H9 (cell line): ENCODE data around the gene ADRM1. TPM values are rescaled to one million over a fixed set of nuclear protein-coding genes. Genes with fewer than 3 reads are reported as not detected.

Experiments used
- DNase-seq: peaks from one replicate; pipeline ENCODE4 v3.0.0-alpha.2; 2017
- H2AFZ ChIP-seq: one replicate; pipeline ENCODE4 v1.6.1; 2013; ENCODE audit warnings: mild to moderate bottlenecking, low read length, control low read depth, moderate library complexity
- H2AK5ac ChIP-seq: 2 replicates; pipeline ENCODE4 v1.6.1; 2013; ENCODE audit warnings: low read length, control low read depth, mixed read lengths; ENCODE audit not compliant: insufficient read length
- H2BK120ac ChIP-seq: one replicate; pipeline ENCODE4 v1.6.1; 2013; ENCODE audit warnings: low read depth, mild to moderate bottlenecking, low read length, control low read depth, inconsistent platforms; ENCODE audit not compliant: poor library complexity, severe bottlenecking
- H2BK12ac ChIP-seq: 2 replicates; pipeline ENCODE4 v1.6.1; 2013; ENCODE audit warnings: low read length, control low read depth, mixed read lengths, low read depth; ENCODE audit not compliant: insufficient read length
- H2BK15ac ChIP-seq: 2 replicates; pipeline ENCODE4 v1.6.1; 2013; ENCODE audit warnings: low read depth, low read length, control low read depth
- H2BK20ac ChIP-seq: one replicate; pipeline ENCODE4 v1.6.1; 2013; ENCODE audit warnings: low read depth, mild to moderate bottlenecking, low read length, control low read depth, inconsistent platforms; ENCODE audit not compliant: poor library complexity, severe bottlenecking
- H2BK5ac ChIP-seq: 2 replicates; pipeline ENCODE4 v1.6.1; 2013; ENCODE audit warnings: low read length, control low read depth, mixed read lengths; ENCODE audit not compliant: insufficient read length
- H3K14ac ChIP-seq: 2 replicates; pipeline ENCODE4 v1.6.1; 2013; ENCODE audit warnings: low read length, control low read depth; ENCODE audit not compliant: insufficient read depth
- H3K18ac ChIP-seq: 2 replicates; pipeline ENCODE4 v1.6.1; 2013; ENCODE audit warnings: low read depth, mild to moderate bottlenecking, mixed read lengths, low read length, control low read depth; ENCODE audit not compliant: insufficient read length
- H3K23ac ChIP-seq: 2 replicates; pipeline ENCODE4 v1.6.1; 2013; ENCODE audit warnings: low read length, control low read depth, mixed read lengths, low read depth; ENCODE audit not compliant: insufficient read length
- H3K23me2 ChIP-seq: 2 replicates; pipeline ENCODE4 v1.6.1; 2013; ENCODE audit warnings: low read depth, mild to moderate bottlenecking, mixed read lengths, low read length, control low read depth; ENCODE audit not compliant: insufficient read length, poor library complexity, severe bottlenecking
- H3K27ac ChIP-seq: 2 replicates; pipeline ENCODE4 v1.5.1; 2013; ENCODE audit warnings: low read length, control low read depth, mixed read lengths, low read depth; ENCODE audit not compliant: insufficient read length
- H3K27me3 ChIP-seq: 2 replicates; pipeline ENCODE4 v1.6.1; 2013; ENCODE audit warnings: low read length, control low read depth, inconsistent platforms; ENCODE audit not compliant: insufficient read depth
- H3K4ac ChIP-seq: 2 replicates; pipeline ENCODE4 v1.6.1; 2013; ENCODE audit warnings: low read depth, mild to moderate bottlenecking, control low read depth, inconsistent platforms, low read length, moderate library complexity
- H3K4me1 ChIP-seq: 2 replicates; pipeline ENCODE4 v1.6.1; 2013; ENCODE audit warnings: low read length, control low read depth, inconsistent platforms; ENCODE audit not compliant: insufficient read depth
- H3K4me2 ChIP-seq: 2 replicates; pipeline ENCODE4 v1.6.1; 2013; ENCODE audit warnings: low read length, control low read depth, mixed read lengths; ENCODE audit not compliant: insufficient read length, insufficient read depth
- H3K56ac ChIP-seq: 2 replicates; pipeline ENCODE4 v1.6.1; 2013; ENCODE audit warnings: low read depth, mild to moderate bottlenecking, mixed read lengths, low read length, control low read depth; ENCODE audit not compliant: insufficient read length
- H3K79me1 ChIP-seq: 2 replicates; pipeline ENCODE4 v1.6.1; 2013; ENCODE audit warnings: low read depth, mild to moderate bottlenecking, moderate library complexity, low read length, control low read depth, inconsistent platforms; ENCODE audit not compliant: insufficient read depth, poor library complexity, severe bottlenecking
- H3K79me2 ChIP-seq: 2 replicates; pipeline ENCODE4 v1.6.1; 2013; ENCODE audit warnings: low read length, control low read depth, inconsistent platforms; ENCODE audit not compliant: insufficient read depth
- H3K9ac ChIP-seq: 2 replicates; pipeline ENCODE4 v1.6.1; 2013; ENCODE audit warnings: low read length, control low read depth, mixed read lengths; ENCODE audit not compliant: insufficient read length; ENCODE audit errors: extremely low read depth
- H3K9me3 ChIP-seq: one replicate; pipeline ENCODE4 v1.6.1; 2013; ENCODE audit warnings: low read depth, low read length, inconsistent platforms; ENCODE audit not compliant: control insufficient read depth
- H3T11ph ChIP-seq: one replicate; pipeline ENCODE4 v1.6.1; 2013; ENCODE audit warnings: mild to moderate bottlenecking, low read length, control low read depth, inconsistent platforms
- H4K20me1 ChIP-seq: one replicate; pipeline ENCODE4 v1.6.1; 2013; ENCODE audit not compliant: control insufficient read depth, insufficient read length, insufficient read depth
- H4K5ac ChIP-seq: 2 replicates; pipeline ENCODE4 v1.6.1; 2013; ENCODE audit warnings: low read depth, mild to moderate bottlenecking, mixed read lengths, low read length, control low read depth; ENCODE audit not compliant: insufficient read length
- H4K8ac ChIP-seq: replicated peaks from 2 replicates; pipeline ENCODE4 v1.6.1; 2013; ENCODE audit warnings: low read length, control low read depth, mixed read lengths, low read depth; ENCODE audit not compliant: insufficient read length
- H4K91ac ChIP-seq: 2 replicates; pipeline ENCODE4 v1.6.1; 2013; ENCODE audit warnings: low read depth, mild to moderate bottlenecking, moderate library complexity, mixed read lengths, low read length, control low read depth; ENCODE audit not compliant: insufficient read length
- H3K27ac Mint-ChIP-seq, 3 experiments: 2 replicates in 2 of 3; 3 replicates in 1 of 3; pipeline ENCODE4 v1.8.0; 2020 to 2021; ENCODE audit warnings: mixed read lengths in 3 of 3, mild to moderate bottlenecking in 1 of 3, moderate library complexity in 1 of 3
- H3K27me3 Mint-ChIP-seq: 2 replicates; pipeline ENCODE4 v1.8.0; 2021; ENCODE audit warnings: low read depth, mild to moderate bottlenecking, moderate library complexity, mixed read lengths
- H3K36me3 Mint-ChIP-seq, 3 experiments: 2 replicates in 2 of 3; 3 replicates in 1 of 3; pipeline ENCODE4 v1.8.0; 2020 to 2021; ENCODE audit warnings: low read depth in 3 of 3, mixed read lengths in 3 of 3; ENCODE audit not compliant: insufficient read depth in 1 of 3
- H3K4me1 Mint-ChIP-seq, 2 experiments: 2 replicates each; pipeline ENCODE4 v1.8.0; 2020; ENCODE audit warnings: mixed read lengths in 2 of 2
- H3K4me3 Mint-ChIP-seq, 2 experiments: 2 replicates in 1 of 2; 3 replicates in 1 of 2; pipeline ENCODE4 v1.8.0; 2020 to 2021; ENCODE audit warnings: mild to moderate bottlenecking in 2 of 2, mixed read lengths in 2 of 2, moderate library complexity in 1 of 2
- H3K9me3 Mint-ChIP-seq, 2 experiments: 2 replicates in 1 of 2; 3 replicates in 1 of 2; pipeline ENCODE4 v1.8.0; 2020; ENCODE audit warnings: mild to moderate bottlenecking in 2 of 2, mixed read lengths in 2 of 2, moderate library complexity in 1 of 2
- WGBS: extraction: QIAGEN DNeasy Blood & Tissue Kit; methylation state at CpG from one replicate; pipeline ENCODE4 v1.1.7; 2013; ENCODE audit warnings: missing lambda C conversion rate, low lambda C conversion rate, mixed read lengths; ENCODE audit not compliant: insufficient read length; ENCODE audit errors: extremely low coverage; 5-methylcytosine and 5-hydroxymethylcytosine counted together
- total RNA-seq: library from RNA; stranded (reverse); gene quantifications from 2 replicates; pipeline ENCODE4 v1.2.1, GENCODE V29; 2021
- TF ChIP-seq, protein P1 (sequence below): fragments of 200-600 bp; sonication (generic); conservative IDR thresholded peaks from 3 replicates; pipeline ENCODE4 v1.8.0; 2021; ENCODE audit warnings: antibody characterized with exemption, mild to moderate bottlenecking

The ADRM1 gene
- total RNA-seq, 1 experiment from 2014 or later = 153 TPM

DNA sequence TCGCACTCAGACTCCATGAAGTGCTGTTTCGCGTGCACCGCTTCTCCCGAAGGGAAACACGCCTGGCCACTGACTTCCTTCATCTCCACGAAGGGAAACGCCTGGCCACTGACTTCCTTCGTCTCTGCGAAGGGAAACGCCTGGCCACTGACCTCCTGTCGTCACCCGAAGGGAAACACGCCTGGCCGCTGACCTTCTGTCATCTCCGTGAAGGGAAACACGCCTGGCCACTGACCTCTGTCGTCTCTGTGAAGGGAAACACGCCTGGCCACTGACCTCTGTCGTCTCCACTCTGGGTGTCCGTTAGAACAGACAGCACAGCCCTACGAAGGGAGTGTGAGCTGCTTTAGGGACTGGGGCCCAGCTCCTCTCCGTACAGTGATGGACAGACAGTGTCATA lies 17.1 kb upstream of the ADRM1 start:
- DNase-seq = no peak
- Histone ChIP-seq H3K56ac (no peak overlapping the region), H3K18ac (no peak overlapping the region), H2AK5ac (no peak overlapping the region), H3K9me3 (no peaks in the 10 kb centered on the region), H2BK5ac (no peak overlapping the region), H2BK15ac (no peak overlapping the region), H4K5ac (no peak overlapping the region), H2BK120ac (no peak overlapping the region), H3K4me2 (no peak overlapping the region), H3K4ac (no peak overlapping the region), H3K23ac (no peak overlapping the region), H2BK12ac (no peak overlapping the region), H4K20me1 (no peaks in the 10 kb centered on the region), H3K79me1 (no peaks in the 10 kb centered on the region), H3K4me1 (no peaks in the 10 kb centered on the region), H2AFZ (no peak overlapping the region), H4K8ac (no peak overlapping the region), H3K27me3 (no peaks in the 10 kb centered on the region), H4K91ac (no peak overlapping the region), H3T11ph (no peak overlapping the region), H3K14ac (no peak overlapping the region), H2BK20ac (no peak overlapping the region), H3K23me2 (no peaks in the 10 kb centered on the region), H3K79me2 (no peaks in the 10 kb centered on the region), H3K27ac (no peak overlapping the region), H3K9ac (no peak overlapping the region)
- no CpG with 5 or more reads among the region's 23 CpGs for WGBS
- Mint-ChIP-seq H3K36me3 (peaks cover 11 to 49% (median 38%) of the 10 kb centered on the region in 3 experiments; a peak in 6 of 7 replicates), H3K4me3 (no peak overlapping the region), H3K27ac (no peak overlapping the region), H3K9me3 (no peaks in the 10 kb centered on the region; a peak in 1 of 5 replicates), H3K27me3 (no peaks in the 10 kb centered on the region), H3K4me1 (no peaks in the 10 kb centered on the region)
- TF ChIP-seq, protein P1, sequence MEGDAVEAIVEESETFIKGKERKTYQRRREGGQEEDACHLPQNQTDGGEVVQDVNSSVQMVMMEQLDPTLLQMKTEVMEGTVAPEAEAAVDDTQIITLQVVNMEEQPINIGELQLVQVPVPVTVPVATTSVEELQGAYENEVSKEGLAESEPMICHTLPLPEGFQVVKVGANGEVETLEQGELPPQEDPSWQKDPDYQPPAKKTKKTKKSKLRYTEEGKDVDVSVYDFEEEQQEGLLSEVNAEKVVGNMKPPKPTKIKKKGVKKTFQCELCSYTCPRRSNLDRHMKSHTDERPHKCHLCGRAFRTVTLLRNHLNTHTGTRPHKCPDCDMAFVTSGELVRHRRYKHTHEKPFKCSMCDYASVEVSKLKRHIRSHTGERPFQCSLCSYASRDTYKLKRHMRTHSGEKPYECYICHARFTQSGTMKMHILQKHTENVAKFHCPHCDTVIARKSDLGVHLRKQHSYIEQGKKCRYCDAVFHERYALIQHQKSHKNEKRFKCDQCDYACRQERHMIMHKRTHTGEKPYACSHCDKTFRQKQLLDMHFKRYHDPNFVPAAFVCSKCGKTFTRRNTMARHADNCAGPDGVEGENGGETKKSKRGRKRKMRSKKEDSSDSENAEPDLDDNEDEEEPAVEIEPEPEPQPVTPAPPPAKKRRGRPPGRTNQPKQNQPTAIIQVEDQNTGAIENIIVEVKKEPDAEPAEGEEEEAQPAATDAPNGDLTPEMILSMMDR = no peak
